HEK293T (cell line): Measurements from ENCODE around the gene SLC25A26.

ENCODE experiments used
- ARNT ChIP-seq: fragments of 450-650 bp; IDR thresholded peaks from 2 replicates; pipeline ENCODE4 v1.6.1; 2017; ENCODE audit warnings: mild to moderate bottlenecking
- BHLHE40 ChIP-seq: fragments of 450-650 bp; IDR thresholded peaks from 2 replicates; pipeline ENCODE4 v1.6.1; 2016; ENCODE audit warnings: mild to moderate bottlenecking, moderate library complexity, borderline replicate concordance
- ELF4 ChIP-seq: fragments of 450-650 bp; IDR thresholded peaks from 2 replicates; pipeline ENCODE4 v1.6.1; 2017; ENCODE audit warnings: antibody characterized with exemption
- FOXK2 ChIP-seq: fragments of 450-650 bp; IDR thresholded peaks from 2 replicates; pipeline ENCODE4 v1.6.1; 2016; ENCODE audit warnings: mild to moderate bottlenecking
- FOXM1 ChIP-seq: fragments of 450-650 bp; IDR thresholded peaks from 2 replicates; pipeline ENCODE4 v1.6.1; 2017; ENCODE audit warnings: mild to moderate bottlenecking, borderline replicate concordance
- HDGF ChIP-seq: fragments of 450-650 bp; IDR thresholded peaks from 2 replicates; pipeline ENCODE4 v1.6.1; 2017; ENCODE audit warnings: antibody characterized with exemption, borderline replicate concordance
- L3MBTL2 ChIP-seq: fragments of 450-650 bp; conservative IDR thresholded peaks from 2 replicates; pipeline ENCODE4 v1.6.1; 2016; ENCODE audit warnings: mild to moderate bottlenecking
- LEF1 ChIP-seq: fragments of 450-650 bp; IDR thresholded peaks from 2 replicates; pipeline ENCODE4 v1.6.1; 2017; ENCODE audit warnings: mild to moderate bottlenecking, borderline replicate concordance
- NFRKB ChIP-seq: fragments of 450-650 bp; IDR thresholded peaks from 2 replicates; pipeline ENCODE4 v1.6.1; 2016; ENCODE audit warnings: mild to moderate bottlenecking, moderate library complexity
- SP1 ChIP-seq: fragments of 450-650 bp; IDR thresholded peaks from 2 replicates; pipeline ENCODE4 v1.6.1; 2017
- SUZ12 ChIP-seq: fragments of 450-650 bp; IDR thresholded peaks from 2 replicates; pipeline ENCODE4 v1.6.1; 2016; ENCODE audit warnings: mild to moderate bottlenecking
- TARDBP ChIP-seq: fragments of 450-650 bp; IDR thresholded peaks from 2 replicates; pipeline ENCODE4 v1.6.1; 2016
- ZNF384 ChIP-seq: fragments of 450-650 bp; IDR thresholded peaks from 2 replicates; pipeline ENCODE4 v1.6.1; 2016

DNA sequence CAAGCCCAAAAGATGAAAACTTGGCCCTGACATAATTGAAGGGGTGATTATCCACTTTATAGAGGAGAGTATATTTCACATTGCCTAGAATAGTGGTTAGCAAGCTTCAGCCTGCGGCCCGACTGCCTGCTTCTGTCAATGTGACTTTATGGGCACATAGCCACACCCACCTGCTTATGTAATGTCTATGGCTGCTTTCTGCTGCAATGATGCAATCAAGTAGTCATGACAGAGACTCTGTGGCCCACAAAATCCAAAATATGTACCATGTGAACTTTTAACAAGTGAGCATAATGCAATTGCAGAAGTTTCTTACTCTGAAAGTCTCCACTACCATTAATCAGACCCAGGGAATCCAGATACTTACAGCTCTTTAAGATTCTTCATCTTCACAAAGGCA, 176.9 kb downstream of the SLC25A26 start:
- TF ChIP-seq FOXM1 = no peak
- TF ChIP-seq BHLHE40 = no peak
- TF ChIP-seq SP1 = no peak
- no peak for TF ChIP-seq ARNT
- no peak for TF ChIP-seq LEF1
- TF ChIP-seq TARDBP = no peak
- TF ChIP-seq FOXK2 = no peak
- no peak for TF ChIP-seq ELF4
- TF ChIP-seq ZNF384 = no peak
- TF ChIP-seq SUZ12 = no peak
- no peak for TF ChIP-seq L3MBTL2
- TF ChIP-seq HDGF = no peak
- TF ChIP-seq NFRKB = no peak
